HUES64 (cell line): ENCODE measurements around the gene THBS2.
"Not testable (repeated sequence)": the region's sequence is repeated elsewhere in the genome, so short reads cannot be mapped to it uniquely, and the experiment has no call there.

Experiments
- H3K27ac ChIP-seq: 2 replicates; pipeline ENCODE4 v1.7.0; 2013; ENCODE audit warnings: low read depth, low read length, inconsistent platforms
- H3K27me3 ChIP-seq: 2 replicates; pipeline ENCODE4 v1.6.1; 2013; ENCODE audit warnings: mild to moderate bottlenecking, low read length; ENCODE audit not compliant: insufficient read depth
- H3K36me3 ChIP-seq: 2 replicates; pipeline ENCODE4 v1.6.1; 2013; ENCODE audit warnings: mild to moderate bottlenecking, low read length; ENCODE audit not compliant: insufficient read depth
- H3K4me1 ChIP-seq: 2 replicates; pipeline ENCODE4 v1.6.1; 2013; ENCODE audit warnings: mild to moderate bottlenecking, low read length, moderate library complexity; ENCODE audit not compliant: insufficient read depth
- H3K4me3 ChIP-seq: 2 replicates; pipeline ENCODE4 v1.5.1; 2013; ENCODE audit warnings: mild to moderate bottlenecking, low read length, moderate library complexity
- H3K9ac ChIP-seq: 2 replicates; pipeline ENCODE4 v1.6.1; 2013; ENCODE audit warnings: mild to moderate bottlenecking, low read depth, low read length
- H3K9me3 ChIP-seq: 2 replicates; pipeline ENCODE4 v1.6.1; 2013; ENCODE audit warnings: low read depth, low read length; ENCODE audit not compliant: insufficient read depth
- WGBS: fragments of 150-250, 120-280 bp; methylation state at CpG from one replicate; pipeline ENCODE4 v1.1.7; 2013; ENCODE audit warnings: missing lambda C conversion rate; 5-methylcytosine and 5-hydroxymethylcytosine counted together

The THBS2 gene

GRCh38 chr6:169262602-169263001 is 9.0 kb upstream of the THBS2 start:
- not testable (repeated sequence) for H3K27me3 ChIP-seq, H3K9ac ChIP-seq, H3K4me1 ChIP-seq, H3K36me3 ChIP-seq, H3K4me3 ChIP-seq, H3K27ac ChIP-seq, H3K9me3 ChIP-seq
- WGBS: 90% methylated on average over 13 of the region's 14 CpGs

- Histone ChIP-seq H3K36me3 (no peaks in the 10 kb centered on the region), H3K4me1 (peaks cover 34% of the 10 kb centered on the region), H3K27me3 (peaks cover 32% of the 10 kb centered on the region), H3K4me3 (no peak overlapping the region), H3K27ac (no peak overlapping the region), H3K9ac (no peak overlapping the region), H3K9me3 (no peaks in the 10 kb centered on the region)
- 96% methylated on average over 8 of the region's 8 CpGs for WGBS
These were observed 2.9 kb upstream of the THBS2 start for GRCh38 chr6:169256518-169256917.

GRCh38 chr6:169256061-169256460 is 2.4 kb upstream of the THBS2 start:
- WGBS: 94% methylated on average over 8 of the region's 8 CpGs
- peaks cover 39% of the 10 kb centered on the region for H3K4me1 ChIP-seq
- no peak overlapping the region for H3K4me3 ChIP-seq
- H3K9me3 ChIP-seq: no peaks in the 10 kb centered on the region
- no peak overlapping the region for H3K9ac ChIP-seq
- H3K27me3 ChIP-seq: peaks cover 32% of the 10 kb centered on the region
- no peaks in the 10 kb centered on the region for H3K36me3 ChIP-seq
- H3K27ac ChIP-seq: no peak overlapping the region

- Histone ChIP-seq H3K9me3 (no peaks in the 10 kb centered on the region), H3K9ac (no peak overlapping the region), H3K4me3 (no peak overlapping the region), H3K27ac (no peak overlapping the region), H3K27me3 (peaks cover 32% of the 10 kb centered on the region), H3K36me3 (no peaks in the 10 kb centered on the region), H3K4me1 (peaks cover 43% of the 10 kb centered on the region)
- WGBS: 91% methylated on average over 10 of the region's 10 CpGs
These were observed 2.0 kb upstream of the THBS2 start for GRCh38 chr6:169255643-169256042.

- Histone ChIP-seq H3K9me3 (no peaks in the 10 kb centered on the region), H3K4me1 (peaks cover 48% of the 10 kb centered on the region), H3K36me3 (no peaks in the 10 kb centered on the region), H3K9ac (no peak overlapping the region), H3K27ac (no peak overlapping the region), H3K4me3 (no peak overlapping the region), H3K27me3 (peaks cover 32% of the 10 kb centered on the region)
- 69% methylated on average over 19 of the region's 19 CpGs for WGBS
These were observed 1.0 kb upstream of the THBS2 start for GRCh38 chr6:169254456-169255316.

GRCh38 chr6:169252505-169253189 is 999 bp downstream of the THBS2 start:
- H3K27me3 ChIP-seq: peaks cover 32% of the 10 kb centered on the region
- H3K27ac ChIP-seq: peak overlapping the region; percentile 9; the same call in 1 of the 2 replicates
- no peaks in the 10 kb centered on the region; the same call in 1 of the 2 replicates for H3K9me3 ChIP-seq
- peaks cover 10% of the 10 kb centered on the region for H3K36me3 ChIP-seq
- peaks cover 48% of the 10 kb centered on the region for H3K4me1 ChIP-seq
- H3K9ac ChIP-seq: 0 out of 2 replicates have a peak overlapping the region, but pooled peaks have one; percentile 37
- H3K4me3 ChIP-seq: peak overlapping the region; percentile 58
- 2% methylated on average over 14 of the region's 14 CpGs for WGBS

- peak overlapping the region; percentile 42; the same call in 1 of the 2 replicates for H3K27ac ChIP-seq
- peaks cover 32% of the 10 kb centered on the region for H3K27me3 ChIP-seq
These were observed 1.7 kb downstream of the THBS2 start for GRCh38 chr6:169251822-169252504.

GRCh38 chr6:169251371-169251802 is 2.3 kb downstream of the THBS2 start:
- Histone ChIP-seq H3K36me3 (peaks cover 18% of the 10 kb centered on the region), H3K27ac (peak overlapping the region; percentile 42; the same call in 1 of the 2 replicates), H3K9ac (no peak overlapping the region), H3K4me1 (peaks cover 48% of the 10 kb centered on the region), H3K27me3 (peaks cover 32% of the 10 kb centered on the region), H3K4me3 (peak overlapping the region; percentile 58), H3K9me3 (no peaks in the 10 kb centered on the region; the same call in 1 of the 2 replicates)
- WGBS: 37% methylated on average over 6 of the region's 6 CpGs

More at GRCh38 chr6:169251822-169252504, 1.7 kb downstream of the THBS2 start:
- 0 out of 2 replicates have a peak overlapping the region, but pooled peaks have one; percentile 37 for H3K9ac ChIP-seq
- 8% methylated on average over 20 of the region's 20 CpGs for WGBS
- H3K9me3 ChIP-seq: no peaks in the 10 kb centered on the region; the same call in 1 of the 2 replicates
- peak overlapping the region; percentile 58 for H3K4me3 ChIP-seq
- peaks cover 17% of the 10 kb centered on the region for H3K36me3 ChIP-seq
- H3K4me1 ChIP-seq: peaks cover 48% of the 10 kb centered on the region

GRCh38 chr6:169250660-169251059 is 3.0 kb downstream of the THBS2 start:
- Histone ChIP-seq H3K27me3 (peaks cover 32% of the 10 kb centered on the region), H3K27ac (no peak overlapping the region), H3K9me3 (no peaks in the 10 kb centered on the region; the same call in 1 of the 2 replicates), H3K9ac (no peak overlapping the region), H3K4me1 (peaks cover 48% of the 10 kb centered on the region), H3K4me3 (no peak overlapping the region), H3K36me3 (peaks cover 24% of the 10 kb centered on the region)
- 61% methylated on average over 5 of the region's 5 CpGs for WGBS

- 96% methylated on average over 16 of the region's 16 CpGs for WGBS
- H3K27ac ChIP-seq: no peak overlapping the region
- no peak overlapping the region for H3K9ac ChIP-seq
- H3K4me1 ChIP-seq: peaks cover 33% of the 10 kb centered on the region
- peaks cover 23% of the 10 kb centered on the region for H3K27me3 ChIP-seq
- H3K9me3 ChIP-seq: no peaks in the 10 kb centered on the region; the same call in 1 of the 2 replicates
- H3K36me3 ChIP-seq: peaks cover 33% of the 10 kb centered on the region
- H3K4me3 ChIP-seq: no peak overlapping the region
These were observed 4.6 kb downstream of the THBS2 start for GRCh38 chr6:169249057-169249456.
